ENCODE data around the gene DAZAP1.

Gene DAZAP1

DNA sequence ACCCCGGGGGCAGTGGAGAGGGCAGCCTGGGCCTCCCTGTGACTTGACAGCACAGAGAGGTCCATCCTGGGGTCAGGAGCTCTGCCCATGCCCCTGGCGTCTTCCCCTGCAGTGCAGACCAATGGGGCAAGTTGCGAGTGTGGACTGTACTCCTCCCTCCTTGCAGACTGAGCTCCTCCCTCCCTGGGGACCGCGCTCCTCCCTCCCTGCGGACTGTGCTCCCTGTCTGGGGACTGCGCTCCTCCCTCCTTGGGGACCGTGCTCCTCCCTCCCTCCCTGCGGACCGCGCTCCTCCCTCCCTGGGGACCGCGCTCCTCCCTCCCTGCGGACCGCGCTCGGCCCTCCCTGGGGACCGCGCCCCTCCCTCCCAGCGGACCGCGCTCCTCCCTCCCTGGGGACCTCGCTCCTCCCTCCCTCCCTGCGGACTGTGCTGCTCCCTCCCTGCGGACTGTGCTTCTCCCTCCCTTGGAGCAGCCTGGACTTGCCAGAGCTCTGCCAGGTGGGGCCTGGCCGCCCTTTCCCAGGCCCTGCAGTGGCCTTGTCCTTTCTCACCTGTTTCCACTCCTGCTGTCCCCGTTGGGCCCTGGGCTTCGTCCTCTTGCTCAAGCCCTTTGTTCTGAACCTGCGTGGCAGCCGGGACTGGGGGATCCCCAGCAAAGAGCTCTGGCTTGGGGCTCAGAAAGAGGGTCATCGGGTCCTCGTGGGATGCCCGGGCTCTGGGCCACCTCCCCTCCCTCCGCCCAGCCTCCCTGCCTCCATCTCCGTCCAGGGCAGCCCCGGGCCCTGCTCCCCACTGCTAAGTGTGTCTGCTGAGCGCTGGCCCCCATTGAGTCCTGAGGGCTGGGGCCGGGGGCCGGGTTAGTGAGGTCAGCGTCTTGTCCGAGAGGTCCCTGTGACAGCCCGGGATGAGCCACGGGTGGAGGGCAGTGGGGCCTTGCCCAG, 12.9 kb upstream of the DAZAP1 start:
- no peak for DNase-seq

DNA sequence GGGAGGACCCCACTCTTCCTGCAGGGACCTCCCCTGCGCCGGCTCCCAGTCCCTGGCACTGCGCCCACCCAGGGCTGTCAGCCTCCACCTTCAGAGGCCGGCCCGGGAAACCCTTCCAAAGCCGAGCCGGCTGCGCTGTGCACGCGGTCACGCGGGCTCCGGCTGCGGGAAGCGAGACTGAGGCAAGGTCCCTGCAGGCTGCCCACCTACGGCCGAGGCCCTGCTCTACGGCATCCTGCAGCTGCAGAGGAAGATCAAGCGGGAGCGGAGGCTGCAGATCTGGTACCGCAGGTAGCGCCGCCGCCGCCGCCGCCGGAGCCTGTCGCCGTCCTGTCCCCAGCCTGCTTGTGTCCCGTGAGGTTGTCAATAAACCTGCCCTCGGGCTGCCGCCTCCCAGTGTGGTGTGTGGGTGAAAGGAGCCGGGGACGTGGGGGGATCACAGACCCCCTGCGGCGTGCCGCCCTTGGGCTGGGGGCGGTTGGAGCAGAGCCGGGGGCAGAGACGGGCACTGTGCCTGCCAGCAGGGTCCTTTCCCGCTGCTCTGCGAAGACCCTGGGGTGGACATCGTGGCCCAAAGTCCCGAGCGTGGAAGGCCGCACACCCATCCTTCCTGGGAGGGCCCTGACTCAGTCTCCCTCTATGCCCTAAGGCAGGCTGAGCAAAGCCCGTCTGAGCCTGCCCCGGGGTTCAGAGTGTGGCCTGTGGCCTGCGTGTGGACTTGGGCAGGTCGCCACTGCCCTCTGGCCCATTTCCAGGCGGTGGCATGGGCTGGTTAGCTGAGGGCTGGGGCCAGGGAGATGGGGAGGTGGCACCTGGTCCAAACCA, 12.0 kb upstream of the DAZAP1 start:
- no peak for DNase-seq

- DNase-seq = no peak
Measured at GRCh38 chr19:1396019-1396767, 11.2 kb upstream of the DAZAP1 start.

DNA sequence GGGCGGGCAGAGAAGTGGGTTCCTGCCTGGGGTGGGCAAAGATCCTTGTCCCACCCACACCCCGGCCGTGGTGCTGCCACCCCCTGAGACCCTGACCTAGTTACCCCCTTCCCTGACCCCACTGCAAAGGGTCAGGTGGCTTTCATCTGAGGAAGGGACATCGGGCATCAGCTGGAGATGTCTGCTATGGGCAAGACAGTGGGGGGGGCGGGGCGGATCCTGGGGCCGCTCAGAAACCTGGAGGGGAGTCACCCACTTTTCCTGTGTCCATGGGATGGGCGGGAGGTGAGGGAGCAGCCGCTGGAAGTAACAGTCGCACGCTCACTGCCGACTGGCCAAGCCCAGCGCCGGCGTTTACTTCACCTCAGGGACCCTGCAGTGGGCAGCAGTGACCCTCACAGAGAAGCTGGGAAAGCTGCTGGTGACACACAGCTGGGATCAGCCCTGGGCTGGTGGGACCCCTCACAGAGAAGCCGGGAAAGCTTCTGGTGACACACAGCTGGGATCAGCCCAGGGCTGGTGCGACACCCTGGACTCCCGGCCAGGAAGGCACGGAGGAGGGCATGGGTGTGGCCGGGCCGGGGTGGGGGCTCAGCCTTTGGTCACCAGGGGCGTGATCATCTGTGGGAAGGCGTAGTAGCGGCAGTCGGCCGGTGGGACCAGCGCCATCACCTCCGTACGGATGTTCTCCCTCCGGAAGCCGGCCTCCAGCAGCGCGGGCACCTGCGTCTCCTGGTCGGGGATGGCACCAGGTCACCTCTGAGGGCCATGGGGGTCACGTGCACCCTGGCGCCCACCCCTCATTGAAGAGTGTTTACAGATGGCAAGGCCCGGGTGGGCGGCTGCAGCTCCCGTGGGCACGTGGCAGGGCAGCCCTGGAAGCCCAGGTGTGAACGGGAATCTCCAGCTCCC, 10.4 kb upstream of the DAZAP1 start:
- DNase-seq = no peak

GRCh38 chr19:1397838-1398237, 9.5 kb upstream of the DAZAP1 start:
- DNase-seq = no peak

- DNase-seq = no peak
Measured at GRCh38 chr19:1399079-1399478, 8.3 kb upstream of the DAZAP1 start.

DNA sequence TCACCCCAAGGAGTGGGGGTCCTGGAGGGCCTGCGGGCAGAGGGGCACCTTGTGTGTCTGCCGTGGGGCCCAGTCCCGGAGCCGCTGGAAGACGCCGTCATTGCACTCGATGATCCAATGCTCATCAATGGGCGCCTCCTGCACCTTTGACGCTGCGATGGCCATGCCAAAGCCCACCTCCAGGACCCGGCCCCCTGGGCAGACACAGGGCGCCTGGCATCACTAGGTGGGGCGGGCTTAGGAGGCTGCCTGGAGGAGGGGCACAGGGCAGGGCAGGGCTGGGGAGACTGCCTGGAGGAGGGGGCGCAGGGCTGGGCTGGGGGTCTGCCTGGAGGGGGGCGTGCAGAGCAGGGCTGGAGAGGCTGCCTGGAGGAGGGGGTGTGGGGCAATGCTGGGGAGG, 7.6 kb upstream of the DAZAP1 start:
- no peak for DNase-seq

DNA sequence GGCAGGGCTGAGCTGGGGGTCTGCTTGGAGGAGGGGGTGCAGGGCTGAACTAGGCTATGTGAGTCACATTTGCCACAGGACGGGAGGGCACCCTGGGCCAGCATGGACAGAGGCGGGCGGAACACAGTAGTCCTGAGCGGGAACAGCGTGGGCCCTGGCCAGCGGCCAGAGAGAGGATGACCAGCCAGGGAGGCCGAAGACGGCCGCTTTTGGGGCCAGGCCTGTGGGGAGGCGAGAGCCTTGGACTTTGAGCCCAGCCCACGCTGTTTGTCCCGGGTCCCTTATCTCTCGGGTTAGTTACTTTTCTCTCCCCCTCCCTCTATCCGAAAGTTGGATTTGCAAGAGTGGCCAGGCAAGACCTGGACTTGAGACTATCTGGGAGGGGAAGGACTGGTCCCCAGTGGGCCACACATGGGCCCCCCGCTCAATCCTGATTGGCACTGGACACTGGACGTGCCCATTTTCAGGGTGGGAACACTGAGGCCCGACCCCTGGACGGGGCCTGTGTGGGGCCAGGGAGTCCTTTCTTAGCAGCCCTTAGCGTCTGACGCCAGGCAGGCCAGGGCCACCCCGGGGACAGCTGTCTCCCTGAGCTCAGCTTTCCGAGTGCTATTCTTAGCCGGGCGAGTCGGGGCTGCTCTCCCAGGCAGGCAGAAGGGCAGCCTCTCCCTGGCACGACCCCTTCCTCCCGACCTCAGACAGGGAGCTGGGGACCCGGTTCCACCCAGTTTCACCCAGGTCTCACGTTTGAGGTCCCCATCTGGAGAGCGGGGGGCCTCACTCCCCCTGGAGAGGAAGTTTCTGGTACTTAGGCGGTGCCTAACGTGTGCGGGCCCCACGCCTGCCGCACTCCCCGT, 6.9 kb upstream of the DAZAP1 start:
- no peak for DNase-seq

GRCh38 chr19:1401138-1401888, 6.1 kb upstream of the DAZAP1 start, which contains the start of gene GAMT:
Gene GAMT (minus strand): TSS chr19:1401542. CDS start chr19:1401476, 66 bp downstream.
- DNase-seq = peak; percentile 55 to 59

DNA sequence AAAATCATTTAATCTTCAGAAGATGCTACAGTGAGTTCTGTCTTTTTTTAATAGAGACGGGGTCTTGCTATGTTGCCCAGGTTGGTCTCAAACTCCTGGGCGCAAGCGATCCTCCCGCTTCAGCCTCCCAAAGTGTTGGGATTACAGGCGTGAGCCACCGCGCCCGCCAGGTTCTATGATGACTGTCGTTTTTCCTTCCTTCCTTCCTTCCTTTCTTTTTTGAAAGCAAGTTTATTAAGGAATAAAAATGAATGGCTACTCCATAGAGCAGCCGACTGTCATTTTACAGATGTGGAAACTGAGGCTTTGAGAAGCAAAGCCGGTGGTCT, 5.5 kb upstream of the DAZAP1 start:
- DNase-seq = no peak

DNA sequence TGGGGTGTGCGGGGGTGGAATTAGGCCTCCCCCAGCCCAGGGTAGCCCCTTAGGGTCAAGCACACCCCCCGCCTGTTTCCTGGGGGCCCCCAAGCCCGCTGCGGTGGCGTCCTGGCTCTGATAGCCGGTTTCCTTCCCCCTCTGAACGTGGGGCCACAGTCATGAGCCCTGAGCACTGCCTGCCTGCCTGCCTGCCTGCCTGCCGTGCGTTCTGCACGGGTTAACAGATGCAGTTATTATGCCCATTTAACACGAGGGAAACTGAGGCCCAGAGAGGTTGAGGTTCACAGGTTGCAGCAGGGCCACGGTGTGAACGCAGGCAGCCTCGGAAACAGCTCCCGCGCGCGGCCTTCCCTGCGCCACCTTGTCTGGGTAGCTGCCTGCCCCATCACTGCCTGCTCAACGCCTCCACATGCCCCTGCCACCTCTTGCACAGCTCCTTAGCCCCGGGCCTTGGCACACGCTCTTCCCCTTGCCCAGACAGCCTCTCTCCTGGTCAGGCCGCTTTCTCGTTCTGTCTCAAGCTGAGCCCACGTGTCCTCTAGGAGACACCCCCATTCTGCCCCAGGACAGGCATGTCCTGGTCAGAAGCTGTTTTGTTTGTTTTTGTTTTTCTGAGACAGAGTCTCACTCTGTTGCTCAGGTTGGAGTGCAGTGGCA, 4.8 kb upstream of the DAZAP1 start:
- DNase-seq = no peak

DNA sequence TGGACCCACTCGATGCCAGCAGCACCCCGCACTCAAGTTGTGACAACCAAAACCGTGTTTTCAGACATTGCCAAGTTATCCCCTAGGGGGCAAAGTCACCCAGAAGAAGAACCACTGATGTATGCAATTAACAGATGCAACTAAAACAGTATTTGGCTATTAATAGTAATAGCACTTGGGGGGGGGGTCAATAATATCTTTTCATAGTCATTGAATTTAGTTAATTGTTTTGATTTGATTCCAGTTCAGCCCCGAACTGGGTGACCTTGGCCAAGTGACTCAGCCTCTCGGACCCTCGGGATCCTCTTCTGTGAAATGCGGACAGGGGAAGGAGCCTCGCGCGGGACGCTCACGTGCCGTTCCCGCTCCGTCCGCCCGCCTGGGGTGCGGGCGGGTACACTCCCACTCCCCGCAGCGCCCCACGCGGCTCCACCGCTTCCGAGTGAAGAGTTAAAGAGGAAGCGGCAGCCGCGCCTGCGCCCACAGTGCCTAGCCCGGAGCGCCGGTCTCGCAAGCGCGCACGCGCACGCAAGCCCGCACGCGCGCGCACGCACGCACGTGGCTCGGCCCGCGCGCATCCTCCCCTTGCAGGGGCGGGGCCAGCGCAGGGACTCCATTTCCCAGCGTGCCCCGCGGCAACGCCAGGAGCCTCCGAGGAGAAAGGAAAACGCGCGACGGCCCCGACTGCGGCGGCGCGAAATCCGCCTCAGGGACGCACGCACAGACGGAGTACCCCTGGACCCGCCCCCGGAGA, 435 bp upstream of the DAZAP1 start:
- peak; percentile 99 for DNase-seq

GRCh38 chr19:1408300-1409203, 1.2 kb downstream of the DAZAP1 start:
- DNase-seq = peak; percentile 58 to 70

DNA sequence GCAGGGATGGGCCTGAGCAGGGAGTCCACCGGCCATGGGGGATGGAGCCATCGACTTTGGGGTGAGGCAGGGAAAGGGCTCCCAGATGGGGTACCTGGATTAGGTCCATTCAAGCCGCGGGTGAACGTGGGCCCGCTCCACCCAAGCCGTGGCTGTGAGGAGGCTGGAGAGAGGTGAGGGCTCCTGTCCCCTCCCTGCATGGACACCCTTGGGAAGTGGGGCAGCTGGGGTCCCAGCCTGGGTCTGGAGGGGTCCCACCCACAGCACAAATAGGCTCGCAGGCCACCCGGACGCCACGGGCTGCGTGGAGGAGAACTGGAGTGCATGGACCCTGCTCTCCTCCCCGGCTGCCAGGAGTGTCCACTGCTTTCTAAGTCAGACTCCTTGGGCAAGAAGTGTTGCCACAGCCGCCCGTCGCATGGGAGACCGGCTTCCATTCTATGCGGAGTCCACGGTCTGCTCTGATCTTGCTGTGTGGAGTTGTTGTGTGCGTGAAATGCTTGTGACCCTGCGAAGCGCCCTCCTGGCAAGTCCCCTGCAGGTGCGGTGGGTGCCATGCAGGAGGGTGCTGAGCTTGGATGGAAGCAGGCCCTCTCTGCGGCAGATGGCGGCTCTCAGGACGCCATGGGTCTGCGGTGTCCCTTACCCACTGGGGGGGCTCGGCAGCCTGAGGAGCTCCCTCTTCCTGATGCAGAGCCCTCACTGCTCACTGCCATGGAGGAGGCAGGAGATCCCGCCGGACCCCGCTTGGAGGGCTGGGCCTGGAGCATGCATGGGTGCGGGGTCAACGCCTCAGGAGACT, 2.0 kb downstream of the DAZAP1 start:
- DNase-seq = no peak

DNA sequence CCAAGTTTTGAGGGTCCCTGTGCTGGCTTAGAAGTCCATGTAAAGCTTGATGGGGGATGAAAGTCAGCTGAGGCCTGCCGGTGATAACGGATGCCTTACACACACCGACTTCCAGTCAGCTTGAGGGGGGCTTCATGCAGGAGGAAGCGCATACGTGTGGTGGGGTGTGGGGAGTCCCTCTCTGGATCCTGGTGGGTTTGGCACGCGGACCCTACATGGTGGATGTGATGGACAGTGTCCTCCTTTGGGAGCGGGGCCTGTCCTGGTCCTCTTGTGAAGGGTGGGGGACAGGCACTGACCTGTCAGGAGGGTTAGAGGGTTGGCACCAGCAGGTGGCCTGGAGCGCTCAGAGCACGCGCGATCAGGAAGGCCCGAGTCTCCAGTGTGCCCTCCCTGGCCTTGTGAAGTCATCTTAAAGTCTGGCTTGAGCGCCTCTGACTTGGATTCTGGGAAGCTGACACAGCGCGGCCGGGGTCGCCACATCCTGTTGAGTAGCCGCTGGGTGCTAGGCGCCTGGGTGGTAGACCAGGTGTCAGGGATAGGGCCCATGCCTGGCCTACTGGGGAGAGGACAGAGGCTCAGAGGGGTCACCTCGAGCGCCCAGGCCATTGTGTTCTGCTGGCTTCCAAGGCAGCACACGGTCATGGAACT, 2.9 kb downstream of the DAZAP1 start:
- no peak for DNase-seq

DNA sequence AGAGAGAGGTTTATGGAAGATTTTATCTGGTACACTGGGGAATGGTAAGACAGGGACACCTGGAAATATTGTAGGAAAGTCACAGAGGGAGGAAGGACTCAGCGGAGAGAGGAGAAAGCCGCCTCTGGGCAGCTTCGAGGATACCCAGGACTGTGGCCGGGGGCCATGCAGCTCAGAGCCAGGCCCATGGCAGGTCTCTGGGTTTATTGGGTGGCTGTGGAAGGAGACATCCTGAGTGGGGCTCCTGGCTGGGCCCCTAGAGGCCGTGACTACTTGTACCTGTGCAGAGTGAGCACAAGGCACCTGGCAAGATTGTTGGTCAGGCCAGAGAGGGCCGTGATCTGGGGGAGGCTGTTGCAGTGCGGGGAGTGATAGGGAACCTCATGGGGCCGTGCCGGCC, 3.4 kb downstream of the DAZAP1 start:
- no peak for DNase-seq

All from CD4-positive, alpha-beta T cell treated with Interleukin-4 for 1 hour (primary cell).